HepG2 (cell line): ENCODE results near the gene USP28. TPM values are rescaled to one million over a fixed set of nuclear protein-coding genes. Genes with fewer than 3 reads are reported as not detected.

Source experiments
- ARID2 ChIP-seq: sonication (generic); formaldehyde crosslinking; IDR thresholded peaks from 2 replicates; pipeline ENCODE4 v1.8.1; 2022; ENCODE audit warnings: mild to moderate bottlenecking, missing genetic modification reagents, borderline replicate concordance
- CENPT ChIP-seq: sonication (generic); formaldehyde crosslinking; IDR thresholded peaks from 2 replicates; pipeline ENCODE4 v1.8.0; 2022; ENCODE audit warnings: low read depth, mild to moderate bottlenecking, moderate library complexity, missing genetic modification reagents
- CHD2 ChIP-seq: IDR thresholded peaks from 2 replicates; pipeline ENCODE4 v1.6.1; 2011; ENCODE audit warnings: low read depth, low read length, improper control_type of control experiment
- GLI4 ChIP-seq: sonication (generic); formaldehyde crosslinking; IDR thresholded peaks from 2 replicates; pipeline ENCODE4 v1.5.1; 2020; ENCODE audit warnings: missing genetic modification reagents, mild to moderate bottlenecking, moderate library complexity, borderline replicate concordance
- HDAC2 ChIP-seq: sonication (generic); formaldehyde crosslinking; IDR thresholded peaks from 2 replicates; pipeline ENCODE4 v1.4.0; 2020; ENCODE audit warnings: missing genetic modification reagents
- HNF4A ChIP-seq: sonication (generic); formaldehyde crosslinking; IDR thresholded peaks from 2 replicates; pipeline ENCODE4 v1.4.0; 2020; ENCODE audit warnings: missing genetic modification reagents
- HNF4G ChIP-seq, 2 experiments: sonication (generic) in 1 of 2; formaldehyde crosslinking in 1 of 2; IDR thresholded peaks; 2 replicates each; pipeline versions ENCODE4 v1.4.0 to v1.6.1; 2011 to 2020; ENCODE audit warnings: borderline replicate concordance in 2 of 2, low read depth in 2 of 2, mild to moderate bottlenecking in 2 of 2, low read length in 1 of 2, missing genetic modification reagents in 1 of 2, moderate library complexity in 1 of 2
- MXD4 ChIP-seq: IDR thresholded peaks from 2 replicates; pipeline ENCODE4 v1.6.1; 2016; ENCODE audit warnings: mild to moderate bottlenecking, missing biosample characterization, missing genetic modification reagents
- NFKB2 ChIP-seq: sonication (generic); formaldehyde crosslinking; IDR thresholded peaks from 2 replicates; pipeline ENCODE4 v1.4.0; 2020; ENCODE audit warnings: missing genetic modification reagents, borderline replicate concordance
- NR2F6 ChIP-seq, 2 experiments: IDR thresholded peaks; 2 replicates each; pipeline ENCODE4 v1.6.1; 2016; ENCODE audit warnings: antibody characterized with exemption in 1 of 2, mild to moderate bottlenecking in 1 of 2
- RFXAP ChIP-seq: sonication (generic); formaldehyde crosslinking; IDR thresholded peaks from 2 replicates; pipeline ENCODE4 v1.4.0; 2020; ENCODE audit warnings: missing genetic modification reagents, borderline replicate concordance
- SALL1 ChIP-seq: sonication (generic); formaldehyde crosslinking; IDR thresholded peaks from 2 replicates; pipeline ENCODE4 v1.8.0; 2022; ENCODE audit warnings: mild to moderate bottlenecking, missing genetic modification reagents
- SKI ChIP-seq: fragments of 450-650 bp; IDR thresholded peaks from one replicate; pipeline ENCODE4 v1.6.1; 2018; ENCODE audit warnings: mild to moderate bottlenecking; ENCODE audit not compliant: partially characterized antibody
- SP140L ChIP-seq: sonication (generic); formaldehyde crosslinking; IDR thresholded peaks from 2 replicates; pipeline ENCODE4 v1.4.0; 2020; ENCODE audit warnings: missing genetic modification reagents, borderline replicate concordance
- TCF7 ChIP-seq: sonication (generic); IDR thresholded peaks from 2 replicates; pipeline ENCODE4 v1.6.1; 2016; ENCODE audit warnings: antibody characterized with exemption, low read depth
- TEAD3 ChIP-seq: optimal IDR thresholded peaks from 2 replicates; pipeline ENCODE3; 2016; ENCODE audit warnings: borderline replicate concordance
- TFAP4 ChIP-seq: sonication (generic); IDR thresholded peaks from 2 replicates; pipeline ENCODE4 v1.6.1; 2016; ENCODE audit warnings: low read depth, borderline replicate concordance
- THAP11 ChIP-seq: IDR thresholded peaks from 2 replicates; pipeline ENCODE4 v1.6.1; 2016; ENCODE audit warnings: missing biosample characterization, missing genetic modification reagents
- TP53 ChIP-seq: sonication (generic); formaldehyde crosslinking; conservative IDR thresholded peaks from 2 replicates; pipeline ENCODE4 v1.4.0; 2020; ENCODE audit warnings: missing genetic modification reagents
- ZNF567 ChIP-seq: sonication (generic); formaldehyde crosslinking; IDR thresholded peaks from 2 replicates; pipeline ENCODE4 v1.8.1; 2023; ENCODE audit warnings: mild to moderate bottlenecking, missing genetic modification reagents, borderline replicate concordance
- ZNF616 ChIP-seq: sonication (generic); formaldehyde crosslinking; IDR thresholded peaks from 2 replicates; pipeline ENCODE4 v1.5.0; 2020; ENCODE audit warnings: low read depth, mild to moderate bottlenecking, missing genetic modification reagents
- ZNF746 ChIP-seq: sonication (generic); formaldehyde crosslinking; IDR thresholded peaks from 2 replicates; pipeline ENCODE4 v1.8.0; 2022; ENCODE audit warnings: mild to moderate bottlenecking, missing genetic modification reagents
- ZNF781 ChIP-seq: sonication (generic); formaldehyde crosslinking; IDR thresholded peaks from 2 replicates; pipeline ENCODE4 v1.5.1; 2020; ENCODE audit warnings: borderline replicate concordance, mild to moderate bottlenecking, missing genetic modification reagents; ENCODE audit errors: not compliant biosample characterization
- ZSCAN5A ChIP-seq: sonication (generic); formaldehyde crosslinking; IDR thresholded peaks from 2 replicates; pipeline ENCODE4 v1.8.0; 2022; ENCODE audit warnings: mild to moderate bottlenecking, missing genetic modification reagents, borderline replicate concordance
- polyA plus RNA-seq, 8 experiments: library from polyadenylated mRNA; depleted of rRNA in 3 of 8; stranded (reverse) in 7 of 8; unstranded in 1 of 8; fragments of >200 nt; fragmentation: Illumina TruSeq in 4 of 8; extraction: Trizol in 4 of 8; gene quantifications; 2 replicates each; pipeline versions ENCODE4 v1.2.1 to v1.2.3, GENCODE V29; 2011 to 2016; ENCODE audit warnings: low read depth in 4 of 8, missing spikeins in 1 of 8, mixed read lengths in 1 of 8; ENCODE audit not compliant: insufficient read depth in 1 of 8
- total RNA-seq, 5 experiments: library from RNA; depleted of rRNA; stranded (reverse); fragments of >200 nt; fragmentation: Illumina TruSeq; extraction: Trizol; gene quantifications; 2 replicates each; pipeline ENCODE4 v1.2.3, GENCODE V29; 2016; ENCODE audit warnings: low read depth in 1 of 5

USP28 gene
- total and polyA plus RNA-seq, 2 of the 13 experiments (the other 11 are each of a cell fraction or from before 2014, with no cell fraction given), result 29.6 to 34.3 TPM

- peak; percentile 21; the same call in 1 of the 2 replicates for TF ChIP-seq HNF4A
- TF ChIP-seq TP53 (CRISPR knock-in tag), result 0 out of 2 replicates have a peak, but pooled peaks have one; percentile 45
- TF ChIP-seq CENPT (CRISPR knock-in tag), result no peak
- peak; percentile 92 for TF ChIP-seq CHD2
- TF ChIP-seq GLI4 (CRISPR knock-in tag), result no peak
- peak; percentile 54; the same call in 1 of the 2 replicates for TF ChIP-seq ZSCAN5A (CRISPR knock-in tag)
- no peak for TF ChIP-seq ZNF746
- no peak for TF ChIP-seq TEAD3
- peak; percentile 89 for TF ChIP-seq ARID2 (CRISPR knock-in tag)
- TF ChIP-seq RFXAP (CRISPR knock-in tag), result peak; percentile 81; the same call in 1 of the 2 replicates
- no peak for TF ChIP-seq HNF4G (IDR thresholded peaks at IDR 0.05; ENCODE audit: borderline replicate concordance, low read depth, low read length)
- TF ChIP-seq HNF4G (CRISPR knock-in tag; IDR thresholded peaks at IDR 0.05; ENCODE audit: borderline replicate concordance, low read depth), result no peak; the same call in 1 of the 2 replicates
- TF ChIP-seq ZNF781 (CRISPR knock-in tag), result no peak
- no peak for TF ChIP-seq TCF7
- TF ChIP-seq THAP11 (CRISPR knock-in tag), result peak; percentile 100
- no peak for TF ChIP-seq ZNF567
- TF ChIP-seq SKI, result peak; percentile 54
- peak; percentile 71 for TF ChIP-seq HDAC2 (CRISPR knock-in tag)
- TF ChIP-seq SALL1 (CRISPR knock-in tag), result peak; percentile 67; the same call in 1 of the 2 replicates
- no peak for TF ChIP-seq ZNF616 (CRISPR knock-in tag)
- TF ChIP-seq MXD4, result peak; percentile 71
- TF ChIP-seq TFAP4, result peak; percentile 52; the same call in 1 of the 2 replicates
- 0 out of 2 replicates have a peak, but pooled peaks have one; percentile 82 for TF ChIP-seq SP140L (CRISPR knock-in tag)
- TF ChIP-seq NFKB2 (CRISPR knock-in tag), result peak; percentile 66; the same call in 1 of the 2 replicates
- TF ChIP-seq NR2F6 (IDR thresholded peaks at IDR 0.05), result no peak
- 0 out of 2 replicates have a peak, but pooled peaks have one; percentile 16 for TF ChIP-seq NR2F6 (CRISPR knock-in tag; IDR thresholded peaks at IDR 0.05)
Observed at GRCh38 chr11:113773416-113774173, 101.8 kb downstream of the USP28 start, which contains the start of gene ZW10 (continued).
